ENCODE results near the gene GFM2.
"Not testable (repeated sequence)": the region's sequence is repeated elsewhere in the genome, so short reads cannot be mapped to it uniquely, and the experiment has no call there.

The GFM2 gene

GRCh38 chr5:74766849-74767578 is at the start of gene GFM2, which contains the start of gene NSA2:
TSS of gene GFM2 (minus strand) at chr5:74767117. CDS start at chr5:74763742, 3,375 bp downstream.
TSS of gene NSA2 (plus strand) at chr5:74767249. CDS start at chr5:74767361, 112 bp downstream.
- DNase-seq = peak; percentile 94

GRCh38 chr5:74810915-74811314 is 44.0 kb upstream of the GFM2 start:
- DNase-seq = no peak

- DNase-seq = no peak
These were observed 35.0 kb upstream of the GFM2 start for GRCh38 chr5:74801941-74802340.

GRCh38 chr5:74801197-74801596 is 34.3 kb upstream of the GFM2 start:
- DNase-seq = no peak

- DNase-seq = no peak
These were observed 32.3 kb upstream of the GFM2 start for GRCh38 chr5:74798977-74799911.

- not testable (repeated sequence) for DNase-seq
These were observed 24.8 kb upstream of the GFM2 start for GRCh38 chr5:74791669-74792068.

- no peak for DNase-seq
These were observed 20.5 kb upstream of the GFM2 start for GRCh38 chr5:74787424-74787823.

- no peak for DNase-seq
These were observed 19.9 kb upstream of the GFM2 start for GRCh38 chr5:74786851-74787250.

GRCh38 chr5:74778609-74779008 is 11.7 kb upstream of the GFM2 start:
- DNase-seq = no peak

GRCh38 chr5:74772359-74772758 is 5.4 kb upstream of the GFM2 start:
- no peak for DNase-seq

GRCh38 chr5:74767579-74767913 is 629 bp upstream of the GFM2 start:
- peak; percentile 45 for DNase-seq

- peak; percentile 55 for DNase-seq
These were observed 484 bp downstream of the GFM2 start for GRCh38 chr5:74766418-74766848.

- no peak for DNase-seq
These were observed 988 bp downstream of the GFM2 start for GRCh38 chr5:74765929-74766328.

GRCh38 chr5:74765201-74765600 is 1.7 kb downstream of the GFM2 start:
- no peak for DNase-seq

GRCh38 chr5:74763504-74763903 is 3.4 kb downstream of the GFM2 start:
- no peak for DNase-seq

GRCh38 chr5:74762599-74762998 is 4.3 kb downstream of the GFM2 start:
- DNase-seq = no peak

GRCh38 chr5:74761241-74761640 is 5.7 kb downstream of the GFM2 start:
- no peak for DNase-seq

GRCh38 chr5:74748742-74749141 is 18.2 kb downstream of the GFM2 start:
- DNase-seq = not testable (repeated sequence)

GRCh38 chr5:74738406-74738805 is 28.5 kb downstream of the GFM2 start:
- no peak for DNase-seq

GRCh38 chr5:74736759-74737158 is 30.2 kb downstream of the GFM2 start:
- no peak for DNase-seq

- no peak for DNase-seq
These were observed 41.6 kb downstream of the GFM2 start for GRCh38 chr5:74725331-74725730.

GRCh38 chr5:74722271-74722670 is 44.6 kb downstream of the GFM2 start:
- DNase-seq = no peak

- DNase-seq = no peak
These were observed 49.3 kb downstream of the GFM2 start for GRCh38 chr5:74717596-74717995.

GRCh38 chr5:74693191-74693590 is 73.7 kb downstream of the GFM2 start:
- DNase-seq = no peak

Measured in NCI-H82 (cell line).